RWPE2 (cell line): ENCODE results near the gene GUK1.

ENCODE experiments used
- ATAC-seq: fragments of 200-7000 bp; cut with Tn5 transposase; 3 replicates; pipeline ENCODE4 v1.9.1; 2021; ENCODE audit warnings: low read depth
- DNase-seq: peaks from one replicate; pipeline ENCODE4 v3.0.0-alpha.2; 2020; ENCODE audit warnings: low spot score
- H3K27ac ChIP-seq: fragments of 450-650 bp; 2 replicates; pipeline ENCODE4 v1.5.1; 2017; ENCODE audit warnings: mild to moderate bottlenecking; ENCODE audit not compliant: poor library complexity, severe bottlenecking
- H3K27me3 ChIP-seq: fragments of 250-450 bp; sonication (Bioruptor Pico); 2 replicates; pipeline ENCODE4 v1.5.1; 2021; ENCODE audit warnings: mild to moderate bottlenecking, moderate library complexity; ENCODE audit not compliant: insufficient read depth, poor library complexity, severe bottlenecking
- H3K36me3 ChIP-seq: fragments of 250-450 bp; sonication (Bioruptor Pico); 2 replicates; pipeline ENCODE4 v1.5.1; 2020; ENCODE audit warnings: low read depth, mild to moderate bottlenecking, moderate library complexity
- H3K4me1 ChIP-seq: fragments of 250-450 bp; sonication (Bioruptor Pico); 2 replicates; pipeline ENCODE4 v1.5.1; 2021; ENCODE audit warnings: mild to moderate bottlenecking, moderate library complexity; ENCODE audit not compliant: insufficient read depth, poor library complexity, severe bottlenecking
- H3K4me3 ChIP-seq: fragments of 250-450 bp; sonication (Bioruptor Pico); 2 replicates; pipeline ENCODE4 v1.5.1; 2021; ENCODE audit warnings: mild to moderate bottlenecking, moderate library complexity; ENCODE audit not compliant: severe bottlenecking
- H3K9me3 ChIP-seq: fragments of 250-450 bp; sonication (Bioruptor Pico); 2 replicates; pipeline ENCODE4 v1.5.1; 2021; ENCODE audit warnings: mild to moderate bottlenecking, moderate library complexity; ENCODE audit not compliant: severe bottlenecking
- TF ChIP-seq, protein P1 (sequence below): fragments of 450-650 bp; IDR thresholded peaks from one replicate; pipeline ENCODE4 v1.5.1; 2017; ENCODE audit warnings: mild to moderate bottlenecking, moderate library complexity; ENCODE audit not compliant: poor library complexity, severe bottlenecking

Gene GUK1, protein sequence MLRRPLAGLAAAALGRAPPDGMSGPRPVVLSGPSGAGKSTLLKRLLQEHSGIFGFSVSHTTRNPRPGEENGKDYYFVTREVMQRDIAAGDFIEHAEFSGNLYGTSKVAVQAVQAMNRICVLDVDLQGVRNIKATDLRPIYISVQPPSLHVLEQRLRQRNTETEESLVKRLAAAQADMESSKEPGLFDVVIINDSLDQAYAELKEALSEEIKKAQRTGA

DNA sequence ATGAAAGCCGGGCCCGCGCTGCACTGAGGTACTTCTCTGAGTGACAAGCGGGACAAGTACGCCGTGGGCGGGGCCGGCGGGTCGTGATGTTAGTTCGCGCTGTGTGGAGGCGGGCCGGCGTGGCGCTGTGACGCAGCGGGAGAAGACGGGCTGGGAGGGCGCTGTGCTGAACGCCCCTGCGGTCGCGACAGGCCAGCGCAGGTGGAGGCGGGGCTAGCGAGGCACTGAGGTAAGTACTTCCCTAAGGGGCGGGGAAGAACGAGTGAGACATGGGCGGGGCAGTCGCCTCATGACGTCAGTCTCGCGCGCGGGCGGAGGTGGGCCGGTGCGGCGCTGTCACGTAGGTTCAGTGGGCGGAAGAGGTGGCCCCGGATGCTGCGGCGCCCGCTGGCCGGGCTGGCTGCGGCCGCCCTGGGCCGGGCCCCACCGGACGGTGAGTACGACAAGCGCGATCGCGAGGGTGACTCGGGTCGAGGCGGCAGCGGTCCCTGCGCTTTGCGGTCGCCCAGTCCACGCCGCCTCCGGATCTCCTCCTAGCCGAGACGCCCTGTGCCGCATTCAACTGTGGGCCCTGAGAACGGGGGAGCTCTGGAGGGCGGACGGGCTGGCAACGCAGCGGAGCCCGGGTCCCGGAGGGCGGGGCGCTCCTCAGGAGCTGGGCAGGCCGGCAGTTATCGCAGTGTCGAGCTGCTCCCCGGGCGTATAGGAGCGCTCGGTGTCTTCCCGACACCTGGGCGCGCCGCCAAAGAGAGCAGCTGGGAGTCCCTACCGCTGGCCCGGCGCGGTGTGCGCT lies at the start of gene GUK1:
GUK1 (plus strand) TSS at position 349 of the 793 bp plus-strand sequence; CDS start at position 373, 24 bp downstream.
- Histone ChIP-seq H3K9me3 (no peaks in the 10 kb centered on the region), H3K4me3 (peak within 1 kb of the TSS; percentile 92), H3K4me1 (no peaks in the 10 kb centered on the region), H3K27me3 (no peaks in the 10 kb centered on the region), H3K36me3 (peaks cover 8% of the 10 kb centered on the region), H3K27ac (peak within 1 kb of the TSS; percentile 69)
- peak; percentile 98 for DNase-seq
- TF ChIP-seq, protein P1, sequence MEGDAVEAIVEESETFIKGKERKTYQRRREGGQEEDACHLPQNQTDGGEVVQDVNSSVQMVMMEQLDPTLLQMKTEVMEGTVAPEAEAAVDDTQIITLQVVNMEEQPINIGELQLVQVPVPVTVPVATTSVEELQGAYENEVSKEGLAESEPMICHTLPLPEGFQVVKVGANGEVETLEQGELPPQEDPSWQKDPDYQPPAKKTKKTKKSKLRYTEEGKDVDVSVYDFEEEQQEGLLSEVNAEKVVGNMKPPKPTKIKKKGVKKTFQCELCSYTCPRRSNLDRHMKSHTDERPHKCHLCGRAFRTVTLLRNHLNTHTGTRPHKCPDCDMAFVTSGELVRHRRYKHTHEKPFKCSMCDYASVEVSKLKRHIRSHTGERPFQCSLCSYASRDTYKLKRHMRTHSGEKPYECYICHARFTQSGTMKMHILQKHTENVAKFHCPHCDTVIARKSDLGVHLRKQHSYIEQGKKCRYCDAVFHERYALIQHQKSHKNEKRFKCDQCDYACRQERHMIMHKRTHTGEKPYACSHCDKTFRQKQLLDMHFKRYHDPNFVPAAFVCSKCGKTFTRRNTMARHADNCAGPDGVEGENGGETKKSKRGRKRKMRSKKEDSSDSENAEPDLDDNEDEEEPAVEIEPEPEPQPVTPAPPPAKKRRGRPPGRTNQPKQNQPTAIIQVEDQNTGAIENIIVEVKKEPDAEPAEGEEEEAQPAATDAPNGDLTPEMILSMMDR = no peak
- peak; percentile 89 for ATAC-seq

DNA sequence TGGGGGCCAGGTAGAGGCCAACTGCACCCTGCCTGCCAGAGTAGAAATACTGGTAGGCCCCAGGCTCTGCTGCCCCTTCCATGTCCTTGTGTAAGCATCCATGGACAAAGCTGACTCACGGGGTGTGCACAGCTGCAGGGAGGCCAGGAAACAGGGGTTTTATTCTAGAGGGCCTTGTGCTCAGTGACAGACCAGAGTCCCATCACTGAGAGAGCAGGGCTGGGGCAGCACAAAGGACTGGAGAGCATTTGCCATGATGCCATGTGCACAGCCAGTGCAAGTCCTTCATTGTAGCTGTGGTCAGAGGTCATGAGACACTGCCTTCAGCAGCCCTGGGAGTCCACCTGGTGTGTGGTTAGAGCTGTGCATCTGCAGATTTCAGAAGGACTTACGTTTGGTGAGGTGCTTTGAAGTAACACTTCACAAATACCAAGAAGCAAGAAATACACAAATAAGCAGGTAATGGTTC lies 49.4 kb upstream of the GUK1 start:
- ATAC-seq = no peak
- H3K4me3 ChIP-seq = no peak overlapping the region
- no peaks in the 10 kb centered on the region for H3K27me3 ChIP-seq
- DNase-seq = no peak
- TF ChIP-seq, protein P1 = no peak
- H3K36me3 ChIP-seq = peaks cover 27% of the 10 kb centered on the region
- H3K27ac ChIP-seq = no peak overlapping the region
- peaks cover 28% of the 10 kb centered on the region for H3K4me1 ChIP-seq
- H3K9me3 ChIP-seq = no peaks in the 10 kb centered on the region

DNA sequence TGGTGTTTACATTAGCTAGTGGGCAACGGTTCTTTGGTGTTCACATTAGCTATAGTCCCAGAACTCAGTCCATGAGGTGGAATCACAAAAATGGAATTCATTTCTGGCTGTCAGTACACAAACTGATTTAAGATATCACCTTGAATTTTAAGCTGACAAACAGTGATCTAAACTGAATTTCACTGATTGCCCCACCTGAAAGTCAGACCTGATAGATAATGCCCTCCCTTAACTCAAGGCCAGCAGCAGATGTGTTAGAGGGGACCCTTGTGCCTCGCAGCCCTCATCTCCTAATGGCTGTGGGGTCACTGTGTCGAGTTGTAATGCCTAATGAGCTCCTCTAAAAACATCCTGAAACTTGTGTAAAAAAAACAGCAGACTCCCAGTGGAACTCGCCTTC lies 49.0 kb upstream of the GUK1 start:
- Histone ChIP-seq H3K4me3 (no peak overlapping the region), H3K4me1 (peaks cover 24% of the 10 kb centered on the region), H3K27me3 (no peaks in the 10 kb centered on the region), H3K36me3 (peaks cover 27% of the 10 kb centered on the region), H3K9me3 (no peaks in the 10 kb centered on the region), H3K27ac (no peak overlapping the region)
- no peak for DNase-seq
- no peak for ATAC-seq
- TF ChIP-seq, protein P1 = no peak

DNA sequence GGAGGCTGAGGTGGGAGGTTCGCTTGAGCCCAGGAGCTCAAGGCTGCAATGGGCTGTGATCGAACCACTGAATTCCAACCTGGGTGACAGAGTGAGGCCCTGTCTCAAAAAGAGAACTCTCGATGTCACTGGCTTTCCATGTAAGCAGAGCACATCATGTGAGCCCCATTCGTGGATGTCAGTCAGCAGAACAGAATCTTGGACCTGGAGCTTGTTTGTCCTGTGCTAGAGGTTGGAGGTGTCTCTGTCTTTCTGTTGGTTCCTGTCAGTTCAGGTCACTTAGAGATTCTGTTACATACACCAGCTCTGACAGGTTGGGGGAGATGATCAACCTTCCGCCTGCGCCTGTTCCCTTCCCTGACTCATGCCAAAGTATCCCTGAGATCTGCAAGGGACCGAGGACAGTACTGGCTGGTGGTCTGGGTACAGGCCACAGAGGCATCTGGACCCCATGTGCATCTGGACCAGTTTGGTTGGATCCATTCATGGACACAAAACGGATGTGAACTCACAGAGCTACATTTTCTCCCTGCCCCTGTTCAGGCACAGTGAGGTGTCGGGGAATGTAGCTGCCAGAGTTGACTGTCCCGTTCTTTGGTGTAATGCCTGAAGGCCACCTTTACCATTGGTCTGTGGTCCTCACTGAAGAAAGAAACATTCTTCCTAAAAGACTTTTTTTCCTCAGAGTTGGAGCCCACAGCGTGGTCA lies 47.6 kb upstream of the GUK1 start:
- TF ChIP-seq, protein P1 = no peak
- H3K4me3 ChIP-seq = no peak overlapping the region
- no peaks in the 10 kb centered on the region for H3K27me3 ChIP-seq
- no peak overlapping the region for H3K27ac ChIP-seq
- no peak for DNase-seq
- H3K36me3 ChIP-seq = peaks cover 27% of the 10 kb centered on the region
- H3K9me3 ChIP-seq = no peaks in the 10 kb centered on the region
- H3K4me1 ChIP-seq = peaks cover 13% of the 10 kb centered on the region
- no peak for ATAC-seq
